HL-60 (cell line): Measurements from ENCODE around the gene GAMT.

ENCODE experiments used
- CTCF ChIP-seq: IDR thresholded peaks from one replicate; pipeline ENCODE4 v1.5.1; 2011; ENCODE audit warnings: low read length, control low read depth, inconsistent platforms; ENCODE audit not compliant: insufficient read depth
- GABPA ChIP-seq: IDR thresholded peaks from 2 replicates; pipeline ENCODE4 v1.6.1; 2012; ENCODE audit warnings: low read depth

DNA sequence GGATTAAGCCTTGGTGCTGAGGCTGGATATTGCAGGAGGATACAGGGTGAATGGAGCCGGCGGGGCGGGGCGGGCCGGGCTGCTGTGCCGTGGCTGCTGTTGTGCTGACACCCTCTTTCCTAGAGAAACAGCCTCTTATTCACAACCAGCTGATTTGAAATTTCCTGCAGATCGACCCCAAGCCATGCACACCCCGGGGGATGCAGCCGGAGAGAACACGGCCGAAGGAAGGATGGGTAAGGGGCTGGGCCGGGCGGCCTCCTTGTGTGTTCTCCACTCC is 17.1 kb upstream of the GAMT start:
- TF ChIP-seq CTCF, result no peak
- TF ChIP-seq GABPA, result no peak
